ENCODE data around the gene PALLD.

GRCh38 chr4:168521721-168522120, 24.9 kb downstream of the PALLD start:
- TF ChIP-seq, protein P1, sequence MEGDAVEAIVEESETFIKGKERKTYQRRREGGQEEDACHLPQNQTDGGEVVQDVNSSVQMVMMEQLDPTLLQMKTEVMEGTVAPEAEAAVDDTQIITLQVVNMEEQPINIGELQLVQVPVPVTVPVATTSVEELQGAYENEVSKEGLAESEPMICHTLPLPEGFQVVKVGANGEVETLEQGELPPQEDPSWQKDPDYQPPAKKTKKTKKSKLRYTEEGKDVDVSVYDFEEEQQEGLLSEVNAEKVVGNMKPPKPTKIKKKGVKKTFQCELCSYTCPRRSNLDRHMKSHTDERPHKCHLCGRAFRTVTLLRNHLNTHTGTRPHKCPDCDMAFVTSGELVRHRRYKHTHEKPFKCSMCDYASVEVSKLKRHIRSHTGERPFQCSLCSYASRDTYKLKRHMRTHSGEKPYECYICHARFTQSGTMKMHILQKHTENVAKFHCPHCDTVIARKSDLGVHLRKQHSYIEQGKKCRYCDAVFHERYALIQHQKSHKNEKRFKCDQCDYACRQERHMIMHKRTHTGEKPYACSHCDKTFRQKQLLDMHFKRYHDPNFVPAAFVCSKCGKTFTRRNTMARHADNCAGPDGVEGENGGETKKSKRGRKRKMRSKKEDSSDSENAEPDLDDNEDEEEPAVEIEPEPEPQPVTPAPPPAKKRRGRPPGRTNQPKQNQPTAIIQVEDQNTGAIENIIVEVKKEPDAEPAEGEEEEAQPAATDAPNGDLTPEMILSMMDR (optimal IDR thresholded peaks at IDR 0.05 in 1 of 3, IDR thresholded peaks at IDR 0.05 in 1 of 3, conservative IDR thresholded peaks at IDR 0.05 in 1 of 3; ENCODE audit: extremely low read depth in 1 of 3, insufficient read depth in 2 of 3, low read length in 3 of 3), result no peak
- no peak for TF ChIP-seq EZH2 (IDR thresholded peaks at IDR 0.05; ENCODE audit: low read length)

Data from keratinocyte (primary cell).